Heart left ventricle (tissue), 16 donors: ENCODE measurements around the gene PLEKHA1. TPM values are rescaled to one million over a fixed set of nuclear protein-coding genes. Genes with fewer than 3 reads are reported as not detected.

Source experiments
- ATAC-seq, 4 donors: fragments of 200-7000 bp; cut with Tn5 transposase; one replicate each; pipeline ENCODE4 v1.9.1; 2020 to 2022; ENCODE audit warnings: moderate library complexity in 4 of 4, mild to moderate bottlenecking in 3 of 4, moderate number of reproducible peaks in 1 of 4
- DNase-seq, 5 donors: peaks; one replicate each; pipeline ENCODE4 v3.0.0-alpha.2; 2020
- H3K27ac ChIP-seq, 12 donors: fragments of 200-600 bp; sonication (generic) in 4 of 12; one replicate each; pipeline versions ENCODE4 v1.5.0 to v1.8.0; 2016 to 2022; ENCODE audit warnings: mild to moderate bottlenecking in 2 of 12
- H3K27me3 ChIP-seq, 9 donors: fragments of 200-600 bp; sonication (generic) in 2 of 9; one replicate each; pipeline versions ENCODE4 v1.5.1 to v1.8.0; 2016 to 2022; ENCODE audit warnings: mild to moderate bottlenecking in 3 of 9
- H3K36me3 ChIP-seq, 9 donors: fragments of 200-600 bp; sonication (generic) in 2 of 9; one replicate each; pipeline versions ENCODE4 v1.5.0 to v1.8.0; 2018 to 2022; ENCODE audit warnings: mild to moderate bottlenecking in 2 of 9
- H3K4me1 ChIP-seq, 12 donors: fragments of 200-600 bp; sonication (generic) in 4 of 12; one replicate each; pipeline versions ENCODE4 v1.5.0 to v1.8.0; 2016 to 2022; ENCODE audit warnings: mild to moderate bottlenecking in 3 of 12
- H3K4me3 ChIP-seq, 12 donors: fragments of 200-600 bp; sonication (generic) in 4 of 12; one replicate each; pipeline versions ENCODE4 v1.5.0 to v1.8.0; 2017 to 2022; ENCODE audit warnings: mild to moderate bottlenecking in 9 of 12, moderate library complexity in 4 of 12
- H3K9me3 ChIP-seq, 12 donors: fragments of 200-600 bp; sonication (generic) in 4 of 12; one replicate each; pipeline versions ENCODE4 v1.5.0 to v1.8.0; 2016 to 2022; ENCODE audit warnings: mild to moderate bottlenecking in 1 of 12
- CTCF ChIP-seq, 12 donors: fragments of 200-600 bp; sonication (generic) in 4 of 12; IDR thresholded peaks; one replicate each; pipeline versions ENCODE4 v1.5.0 to v1.8.0; 2018 to 2022; ENCODE audit warnings: antibody characterized with exemption in 12 of 12, mild to moderate bottlenecking in 5 of 12
- POLR2A ChIP-seq, 2 donors: fragments of 450-650 bp; IDR thresholded peaks; one replicate each; pipeline ENCODE4 v1.6.1; 2017; ENCODE audit warnings: antibody characterized with exemption in 2 of 2, mild to moderate bottlenecking in 2 of 2, moderate library complexity in 2 of 2
- WGBS, 4 donors: extraction: QIAGEN DNeasy Blood & Tissue Kit in 2 of 4; methylation state at CpG; one replicate each; pipeline versions ENCODE4 v1.1.5 to v1.1.7; 2013 to 2018; 5-methylcytosine and 5-hydroxymethylcytosine counted together
- intact Hi-C, 10 donors: fragments of 100-400 bp; cut with DNase I; formaldehyde crosslinking; loops; one replicate each; pipeline versions ENCODE4 v1.11.1 to v1.14.2; 2022
- polyA plus RNA-seq, 2 donors: library from polyadenylated mRNA; stranded (reverse); fragments of 200-250 nt; gene quantifications; one replicate each; pipeline ENCODE4 v1.2.3, GENCODE V29; 2013
- total RNA-seq, 9 donors: library from RNA; depleted of rRNA in 2 of 9; stranded (reverse); fragments of >200 nt in 2 of 9; fragmentation: NEBNext Ultra II Directional in 3 of 9; extraction: Animal tissue kit (Norgen Biotek cat#: 25700) in 3 of 9; gene quantifications; one replicate each; pipeline versions ENCODE4 v1.1.0 to v1.2.4, GENCODE V29; 2016 to 2023
- donor health status: ischemic (EF 13 %, LVEDD 7.1; RV severe dilation, severe dysfunction).
- donor health status: healthy with polysubstance abuse.
- donor health status: DM: no; HTN: yes; CAD: no.
- donor health status: DM: no; HTN: no; CAD: no.
- donor health status: ischemic (EF 25% LVEDD 6.9; RV normal size, moderate dysfunction).
- donor health status: ischemic (EF 25% LVEDD 5.7; RV mildly dilated, moderate dysfunction).
- donor health status: healthy.
- donor health status: DM: yes; HTN: yes; CAD: no.
- donor health status: ischemic (EF 35%, LVEDD 5.7; RV mildly dilated, moderate dysfunction).
- donor health status: nonischemic (EF 11% LVEDD 7.7; RV severe dilation, severe dysfunction).
- donor health status: DM: yes; HTN: yes; CAD: no.
- donor health status: PGD.
- donor health status: ischemic (EF 29% LVEDD 5.4; RV normal size, mild dysfunction).
- donor health status: nonischemic (EF 23%, LVEDD 6.1; RV moderate dilation, normal function).

Gene PLEKHA1
- total and polyA plus RNA-seq, 11 donors, result 14.1 to 70.6 (median 43.3) TPM

DNA sequence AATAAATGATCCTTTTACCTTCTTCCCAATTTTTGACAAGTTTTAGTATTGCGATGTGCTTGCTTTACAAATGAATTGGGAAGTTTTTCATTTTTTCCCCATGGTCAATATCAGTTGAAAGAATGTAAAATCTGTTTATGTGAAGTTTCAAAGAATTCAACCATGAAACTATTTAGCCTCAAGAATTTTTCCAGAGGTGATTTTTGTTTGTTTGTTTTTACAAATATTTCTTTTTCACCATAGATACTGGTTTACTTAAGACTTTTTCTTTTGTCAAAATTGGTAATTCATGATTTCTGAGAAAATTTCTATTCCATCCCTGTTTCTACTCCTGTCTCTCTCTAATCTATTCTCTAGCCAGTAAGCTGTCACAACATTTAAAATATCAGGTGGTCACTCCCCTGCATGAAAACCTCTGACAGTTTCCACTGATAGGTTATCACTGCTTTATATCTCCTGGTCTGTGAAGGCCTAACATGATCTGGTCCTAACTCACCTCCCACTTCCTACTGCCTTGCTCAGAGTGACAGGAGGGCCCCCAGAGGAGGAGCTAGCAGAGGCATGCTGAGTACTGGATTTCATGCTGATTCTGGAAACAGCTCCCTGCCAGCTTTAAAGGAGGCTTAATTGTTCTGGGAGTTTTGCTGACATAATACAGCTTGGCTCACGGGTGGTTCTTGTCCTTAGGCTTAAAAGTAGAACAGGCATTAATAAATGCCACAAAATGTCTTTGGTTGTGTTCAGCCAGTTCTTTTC lies 72.3 kb downstream of the PLEKHA1 start:
- no peaks in the 10 kb centered on the region for H3K9me3 ChIP-seq
- 56 to 58% (median 57%) methylated on average over 2 of the region's 2 CpGs for WGBS, 4 donors
- ATAC-seq, result peak; percentile 64 to 89 (median 80)
- peak overlapping the region in 3 of 12 donors; percentile 15 to 39 (median 39) for H3K27ac ChIP-seq
- intact Hi-C loops, result loop anchor here in 3 of 10 donors (5.0 to 10.0 kb wide), 3 partner anchors 115 to 120 kb away; partner anchors contain the start of gene DMBT1 (in 2 of the 3)
- H3K4me3 ChIP-seq, result no peak overlapping the region
- peaks cover 0 to 35% (median 7%) of the 10 kb centered on the region in 12 donors for H3K4me1 ChIP-seq
- TF ChIP-seq CTCF (IDR thresholded peaks at IDR 0.05), result no peak
- TF ChIP-seq POLR2A (IDR thresholded peaks at IDR 0.05), result no peak
- no peaks in the 10 kb centered on the region for H3K36me3 ChIP-seq
- no peak for DNase-seq
- H3K27me3 ChIP-seq, result no peaks in the 10 kb centered on the region

DNA sequence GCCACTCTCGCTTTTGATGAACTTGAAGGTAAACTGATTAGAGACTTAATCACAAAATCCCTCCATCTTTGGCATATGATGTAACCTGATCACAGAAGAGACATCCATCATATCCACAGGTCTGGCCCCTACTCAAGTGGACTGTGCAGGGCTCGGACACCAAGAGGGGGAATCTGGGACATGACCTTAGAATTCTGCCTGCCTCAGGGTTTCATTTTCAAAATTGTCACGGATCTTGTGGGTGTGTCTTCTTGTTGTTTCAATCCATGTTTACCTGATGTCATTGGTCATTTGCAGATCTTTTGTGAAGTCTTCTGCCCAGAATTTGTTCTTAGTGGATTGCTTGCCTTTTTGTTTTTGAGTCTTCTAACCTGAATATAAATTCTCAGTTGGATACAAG lies 74.1 kb downstream of the PLEKHA1 start:
- H3K27me3 ChIP-seq, result no peaks in the 10 kb centered on the region
- H3K9me3 ChIP-seq, result no peaks in the 10 kb centered on the region
- WGBS, 4 donors, result 84 to 94% (median 90%) methylated on average over 3 of the region's 3 CpGs
- intact Hi-C loops, result loop anchor here in 3 of 10 donors (5.0 to 10.0 kb wide), 3 partner anchors 114 to 119 kb away; partner anchors contain the start of gene DMBT1 (in 2 of the 3)
- no peak overlapping the region for H3K27ac ChIP-seq
- no peaks in the 10 kb centered on the region for H3K36me3 ChIP-seq
- no peak overlapping the region for H3K4me3 ChIP-seq
- no peak for DNase-seq
- no peak for ATAC-seq
- TF ChIP-seq CTCF (IDR thresholded peaks at IDR 0.05) (no peak), POLR2A (IDR thresholded peaks at IDR 0.05) (no peak)
- H3K4me1 ChIP-seq, result peaks cover 0 to 35% (median 7%) of the 10 kb centered on the region in 12 donors

GRCh38 chr10:122449153-122449552 lies 74.6 kb downstream of the PLEKHA1 start:
- no peak for DNase-seq

More at GRCh38 chr10:122449153-122449552, 74.6 kb downstream of the PLEKHA1 start:
- peaks cover 0 to 35% (median 7%) of the 10 kb centered on the region in 12 donors for H3K4me1 ChIP-seq
- no peaks in the 10 kb centered on the region for H3K9me3 ChIP-seq
- no peaks in the 10 kb centered on the region for H3K36me3 ChIP-seq
- no peak for ATAC-seq
- TF ChIP-seq CTCF (IDR thresholded peaks at IDR 0.05) (no peak), POLR2A (IDR thresholded peaks at IDR 0.05) (no peak)
- H3K27me3 ChIP-seq, result no peaks in the 10 kb centered on the region
- intact Hi-C loops, result loop anchor here in 3 of 10 donors (5.0 to 10.0 kb wide), 3 partner anchors 113 to 118 kb away; partner anchors contain the start of gene DMBT1 (in 2 of the 3)
- no peak overlapping the region for H3K27ac ChIP-seq
- WGBS, 4 donors, result 79 to 99% (median 97%) methylated on average over 4 of the region's 4 CpGs
- no peak overlapping the region for H3K4me3 ChIP-seq
